Type B pancreatic cell (in vitro differentiated cells): ENCODE data around the gene ATG4D. TPM values are rescaled to one million over a fixed set of nuclear protein-coding genes. Genes with fewer than 3 reads are reported as not detected.

Experiments used
- DNase-seq: peaks from one replicate; pipeline ENCODE4 v3.0.0; 2021; ENCODE audit warnings: mixed read lengths; ENCODE audit not compliant: unreplicated experiment; ENCODE audit errors: extremely low spot score
- H3K27ac Mint-ChIP-seq: 2 replicates; pipeline ENCODE4 v1.8.0; 2021; ENCODE audit warnings: mild to moderate bottlenecking, mixed read lengths
- H3K27me3 Mint-ChIP-seq: 2 replicates; pipeline ENCODE4 v1.8.0; 2021; ENCODE audit warnings: mixed read lengths
- H3K36me3 Mint-ChIP-seq: 2 replicates; pipeline ENCODE4 v1.8.0; 2021; ENCODE audit warnings: mixed read lengths
- H3K4me1 Mint-ChIP-seq: one replicate; pipeline ENCODE4 v1.8.0; 2021; ENCODE audit warnings: mixed read lengths; ENCODE audit not compliant: unreplicated experiment
- H3K4me3 Mint-ChIP-seq: 2 replicates; pipeline ENCODE4 v1.8.0; 2021; ENCODE audit warnings: mild to moderate bottlenecking, mixed read lengths
- H3K9me3 Mint-ChIP-seq: 2 replicates; pipeline ENCODE4 v1.8.0; 2021; ENCODE audit warnings: mixed read lengths
- total RNA-seq: library from RNA; stranded (reverse); gene quantifications from 2 replicates; pipeline ENCODE4 v1.2.1, GENCODE V29; 2021; ENCODE audit warnings: low replicate concordance
- TF ChIP-seq, protein P1 (sequence below): fragments of 200-600 bp; sonication (generic); conservative IDR thresholded peaks from 2 replicates; pipeline ENCODE4 v1.5.0; 2021; ENCODE audit warnings: antibody characterized with exemption, mild to moderate bottlenecking

The ATG4D gene
- total RNA-seq, 1 donor from 2014 or later = 44.6 TPM

DNA sequence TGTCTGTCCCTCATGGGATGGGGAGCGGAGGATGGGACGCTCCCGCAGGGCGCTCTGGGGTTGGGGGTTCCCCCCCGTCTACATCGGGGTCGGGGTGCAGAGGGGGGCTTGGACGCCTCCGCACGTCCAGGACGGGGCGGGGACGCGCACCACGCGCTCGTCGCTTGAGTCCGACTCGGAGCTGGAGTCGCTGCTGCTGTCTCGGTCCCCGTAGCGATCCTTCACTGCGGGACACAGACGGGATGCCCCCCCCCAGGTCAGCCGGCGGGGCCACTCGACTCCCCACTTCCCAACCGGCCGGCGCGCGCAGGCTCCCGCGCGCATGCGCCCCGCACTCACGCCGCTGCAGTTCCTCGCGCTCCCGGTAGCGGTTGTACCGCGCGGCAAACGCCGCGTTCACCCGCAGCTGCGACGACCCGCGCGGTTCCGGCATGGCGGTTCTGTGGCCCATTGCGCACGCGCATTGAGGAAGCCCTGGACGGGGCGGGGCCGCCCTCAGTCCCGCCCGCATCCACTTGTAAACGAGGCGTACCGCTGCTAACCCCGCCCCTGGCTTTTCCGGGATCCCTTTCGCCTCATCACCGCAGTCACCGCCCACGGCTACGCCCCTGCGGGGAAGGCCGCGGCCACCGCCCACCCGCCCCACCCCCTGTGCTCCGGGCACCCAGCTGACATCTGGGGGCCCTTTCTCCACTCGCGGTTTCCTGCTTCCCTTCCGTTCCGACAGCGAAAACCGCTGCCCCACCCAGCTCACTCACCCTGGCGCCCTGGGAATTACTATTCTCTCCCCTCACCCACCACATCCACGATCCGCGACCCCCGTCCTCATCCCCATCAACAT is 22.1 kb downstream of the ATG4D start, which contains the start of gene KRI1:
KRI1 (minus strand) TSS at position 444 of the 841 bp plus-strand sequence; CDS start at position 433, 11 bp downstream.
- H3K9me3 Mint-ChIP-seq = no peaks in the 10 kb centered on the region
- TF ChIP-seq, protein P1, sequence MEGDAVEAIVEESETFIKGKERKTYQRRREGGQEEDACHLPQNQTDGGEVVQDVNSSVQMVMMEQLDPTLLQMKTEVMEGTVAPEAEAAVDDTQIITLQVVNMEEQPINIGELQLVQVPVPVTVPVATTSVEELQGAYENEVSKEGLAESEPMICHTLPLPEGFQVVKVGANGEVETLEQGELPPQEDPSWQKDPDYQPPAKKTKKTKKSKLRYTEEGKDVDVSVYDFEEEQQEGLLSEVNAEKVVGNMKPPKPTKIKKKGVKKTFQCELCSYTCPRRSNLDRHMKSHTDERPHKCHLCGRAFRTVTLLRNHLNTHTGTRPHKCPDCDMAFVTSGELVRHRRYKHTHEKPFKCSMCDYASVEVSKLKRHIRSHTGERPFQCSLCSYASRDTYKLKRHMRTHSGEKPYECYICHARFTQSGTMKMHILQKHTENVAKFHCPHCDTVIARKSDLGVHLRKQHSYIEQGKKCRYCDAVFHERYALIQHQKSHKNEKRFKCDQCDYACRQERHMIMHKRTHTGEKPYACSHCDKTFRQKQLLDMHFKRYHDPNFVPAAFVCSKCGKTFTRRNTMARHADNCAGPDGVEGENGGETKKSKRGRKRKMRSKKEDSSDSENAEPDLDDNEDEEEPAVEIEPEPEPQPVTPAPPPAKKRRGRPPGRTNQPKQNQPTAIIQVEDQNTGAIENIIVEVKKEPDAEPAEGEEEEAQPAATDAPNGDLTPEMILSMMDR = peak; percentile 71
- peak within 1 kb of the TSS; percentile 97 for H3K4me3 Mint-ChIP-seq
- H3K27ac Mint-ChIP-seq = peak within 1 kb of the TSS; percentile 88
- H3K27me3 Mint-ChIP-seq = no peaks in the 10 kb centered on the region
- no peaks in the 10 kb centered on the region for H3K36me3 Mint-ChIP-seq
- peak; percentile 99 for DNase-seq
- H3K4me1 Mint-ChIP-seq = peaks cover 39% of the 10 kb centered on the region

DNA sequence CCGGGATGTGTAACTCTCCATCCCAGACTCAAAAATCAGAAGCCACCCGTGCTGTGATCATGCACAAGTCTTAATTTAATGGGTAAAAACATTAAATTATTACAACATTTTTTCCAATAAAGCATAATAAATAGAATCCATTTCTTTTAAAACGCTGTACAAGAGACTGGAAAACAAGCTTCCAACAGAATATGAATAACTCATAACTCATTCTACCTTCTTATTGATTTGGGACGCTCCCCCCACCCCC is 22.6 kb downstream of the ATG4D start:
- H3K27ac Mint-ChIP-seq = peak overlapping the region; percentile 88
- TF ChIP-seq, protein P1 = no peak
- H3K4me3 Mint-ChIP-seq = peak overlapping the region; percentile 97
- H3K27me3 Mint-ChIP-seq = no peaks in the 10 kb centered on the region
- DNase-seq = no peak
- H3K4me1 Mint-ChIP-seq = peaks cover 39% of the 10 kb centered on the region
- no peaks in the 10 kb centered on the region for H3K9me3 Mint-ChIP-seq
- no peaks in the 10 kb centered on the region for H3K36me3 Mint-ChIP-seq

- Mint-ChIP-seq H3K27me3 (no peaks in the 10 kb centered on the region), H3K27ac (peak overlapping the region; percentile 88), H3K36me3 (no peaks in the 10 kb centered on the region), H3K4me1 (peaks cover 39% of the 10 kb centered on the region), H3K4me3 (peak overlapping the region; percentile 97), H3K9me3 (no peaks in the 10 kb centered on the region)
- no peak for DNase-seq
- TF ChIP-seq, protein P1 = no peak
Observed at GRCh38 chr19:10566658-10567410, 23.1 kb downstream of the ATG4D start.

DNA sequence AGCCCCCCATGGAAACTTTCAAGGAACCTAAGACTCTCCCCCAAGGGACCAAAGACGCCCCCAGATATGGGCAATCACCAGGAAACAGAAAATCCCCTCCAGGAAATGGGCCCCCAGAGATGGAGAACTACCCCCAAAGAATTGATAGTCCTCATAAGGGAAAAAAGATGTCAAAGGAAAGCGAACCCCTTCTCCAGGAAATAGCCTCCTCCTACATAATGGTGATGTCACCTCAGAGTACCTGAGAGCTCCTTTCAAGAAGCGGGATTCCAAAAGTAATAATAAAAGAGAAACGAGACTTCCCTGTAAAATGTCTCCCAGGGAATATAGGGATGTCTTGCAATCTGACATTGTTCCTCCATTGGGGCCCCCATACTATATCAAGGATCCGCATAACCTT is 24.0 kb downstream of the ATG4D start:
- Mint-ChIP-seq H3K27ac (peak overlapping the region; percentile 88), H3K27me3 (no peaks in the 10 kb centered on the region)

GRCh38 chr19:10568062-10568825 is 24.5 kb downstream of the ATG4D start:
- H3K4me3 Mint-ChIP-seq = peak overlapping the region; percentile 88
- no peaks in the 10 kb centered on the region for H3K27me3 Mint-ChIP-seq
- peaks cover 45% of the 10 kb centered on the region for H3K4me1 Mint-ChIP-seq
- no peaks in the 10 kb centered on the region for H3K9me3 Mint-ChIP-seq
- no peaks in the 10 kb centered on the region for H3K36me3 Mint-ChIP-seq
- H3K27ac Mint-ChIP-seq = peak overlapping the region; percentile 88
- TF ChIP-seq, protein P1 = no peak
- no peak for DNase-seq

More for the DNA sequence above, 24.0 kb downstream of the ATG4D start:
- H3K36me3 Mint-ChIP-seq = no peaks in the 10 kb centered on the region
- H3K9me3 Mint-ChIP-seq = no peaks in the 10 kb centered on the region
- peak overlapping the region; percentile 88 for H3K4me3 Mint-ChIP-seq
- TF ChIP-seq, protein P1 = no peak
- no peak for DNase-seq
- peaks cover 45% of the 10 kb centered on the region for H3K4me1 Mint-ChIP-seq
